BE2C (cell line): ENCODE data around the gene PNLIPRP3. TPM values are rescaled to one million over a fixed set of nuclear protein-coding genes. Genes with fewer than 3 reads are reported as not detected.
"Not testable (repeated sequence)": the region's sequence is repeated elsewhere in the genome, so short reads cannot be mapped to it uniquely, and the experiment has no call there.

ENCODE experiments used
- DNase-seq: peaks from one replicate; pipeline ENCODE4 v3.0.0-alpha.2; 2020
- H3K27me3 ChIP-seq: fragments of 250-450 bp; sonication (Bioruptor Pico); 2 replicates; pipeline ENCODE4 v1.5.1; 2020; ENCODE audit warnings: mild to moderate bottlenecking
- H3K36me3 ChIP-seq: fragments of 250-450 bp; sonication (Bioruptor Pico); 2 replicates; pipeline ENCODE4 v1.5.1; 2020; ENCODE audit warnings: mild to moderate bottlenecking
- H3K4me1 ChIP-seq: fragments of 250-450 bp; sonication (Bioruptor Pico); 2 replicates; pipeline ENCODE4 v1.5.1; 2020
- H3K4me3 ChIP-seq: 2 replicates; pipeline ENCODE4 v1.5.1; 2011; ENCODE audit warnings: low read depth, low read length
- H3K9me3 ChIP-seq: fragments of 250-450 bp; sonication (Bioruptor Pico); 2 replicates; pipeline ENCODE4 v1.5.1; 2020
- CTCF ChIP-seq: IDR thresholded peaks from 2 replicates; pipeline ENCODE4 v1.5.1; 2012; ENCODE audit warnings: mild to moderate bottlenecking, low read depth, low read length
- polyA plus RNA-seq: library from polyadenylated mRNA; unstranded; fragments of >200 nt; gene quantifications from one replicate; pipeline ENCODE4 v1.2.1, GENCODE V29; 2012; ENCODE audit warnings: low read depth, missing spikeins; ENCODE audit not compliant: insufficient read length, insufficient read depth

The PNLIPRP3 gene
- not detected for polyA plus RNA-seq

- Histone ChIP-seq H3K27me3 (no peaks in the 10 kb centered on the region), H3K4me3 (no peak within 1 kb of the TSS), H3K36me3 (no peaks in the 10 kb centered on the region), H3K9me3 (no peaks in the 10 kb centered on the region), H3K4me1 (no peaks in the 10 kb centered on the region)
- DNase-seq = no peak
- TF ChIP-seq CTCF = no peak
These were observed at the start of gene PNLIPRP3 for GRCh38 chr10:116427671-116428070. Gene PNLIPRP3 (plus strand): TSS chr10:116427847. CDS start chr10:116428013, 166 bp downstream.

- no peaks in the 10 kb centered on the region for H3K36me3 ChIP-seq
- H3K9me3 ChIP-seq = no peaks in the 10 kb centered on the region
- DNase-seq = no peak
- H3K4me3 ChIP-seq = no peak overlapping the region
- no peaks in the 10 kb centered on the region for H3K27me3 ChIP-seq
- TF ChIP-seq CTCF = no peak
- no peaks in the 10 kb centered on the region for H3K4me1 ChIP-seq
These were observed 45.4 kb upstream of the PNLIPRP3 start for GRCh38 chr10:116382290-116382689.

GRCh38 chr10:116385311-116385710, 42.3 kb upstream of the PNLIPRP3 start:
- no peaks in the 10 kb centered on the region for H3K36me3 ChIP-seq
- no peak overlapping the region for H3K4me3 ChIP-seq
- no peaks in the 10 kb centered on the region for H3K9me3 ChIP-seq
- no peaks in the 10 kb centered on the region; the same call in 1 of the 2 replicates for H3K27me3 ChIP-seq
- no peak for DNase-seq
- no peak for TF ChIP-seq CTCF
- H3K4me1 ChIP-seq = no peaks in the 10 kb centered on the region

DNA sequence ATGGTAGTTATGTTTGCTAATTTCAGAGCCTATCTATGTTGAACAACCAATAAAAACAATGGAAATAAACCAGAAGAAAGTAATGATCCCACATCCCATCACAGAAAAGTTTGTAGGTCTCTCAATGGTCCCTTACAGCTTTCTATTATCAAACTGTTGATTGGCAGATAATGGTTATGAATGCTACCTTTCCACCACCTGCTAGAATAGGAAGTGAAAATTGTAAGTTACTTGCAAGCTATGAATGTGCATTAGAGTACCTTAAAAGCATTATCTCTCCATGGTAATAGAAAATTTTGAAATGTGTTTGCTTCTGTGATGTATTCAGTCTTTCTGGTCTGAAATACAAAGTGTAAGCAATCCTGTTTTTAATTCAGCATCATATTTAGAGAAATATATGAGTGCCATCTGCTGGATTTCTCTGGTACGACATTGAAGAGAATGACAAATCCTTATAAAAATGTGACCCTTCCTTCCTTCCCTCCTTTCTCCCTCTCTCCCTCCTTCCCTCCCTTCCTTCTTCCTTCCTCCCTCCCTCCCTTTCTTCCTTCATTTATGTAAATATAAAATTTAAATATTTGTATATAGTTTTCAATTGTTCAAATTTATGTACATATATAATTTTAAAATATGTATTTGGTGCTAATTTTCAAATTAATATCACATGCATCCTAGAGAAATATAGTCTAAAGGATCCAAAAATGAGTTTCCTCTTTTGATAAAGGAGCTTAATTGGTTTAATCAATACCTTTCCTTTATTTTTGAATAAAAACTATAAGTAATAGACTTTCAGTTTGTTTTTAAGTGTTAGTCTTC, 41.4 kb upstream of the PNLIPRP3 start:
- H3K27me3 ChIP-seq = no peaks in the 10 kb centered on the region; the same call in 1 of the 2 replicates
- no peak overlapping the region for H3K4me3 ChIP-seq
- peak; percentile 4 for DNase-seq

GRCh38 chr10:116393246-116393831, 34.3 kb upstream of the PNLIPRP3 start:
- H3K4me3 ChIP-seq, H3K4me1 ChIP-seq, H3K36me3 ChIP-seq, H3K27me3 ChIP-seq, H3K9me3 ChIP-seq: not testable (repeated sequence)
- DNase-seq = peak; percentile 8

More for the DNA sequence above, 41.4 kb upstream of the PNLIPRP3 start:
- Histone ChIP-seq H3K9me3 (no peaks in the 10 kb centered on the region), H3K36me3 (no peaks in the 10 kb centered on the region), H3K4me1 (no peaks in the 10 kb centered on the region)
- TF ChIP-seq CTCF = peak; percentile 48

- Histone ChIP-seq H3K9me3 (no peaks in the 10 kb centered on the region), H3K4me3 (no peak overlapping the region), H3K36me3 (no peaks in the 10 kb centered on the region), H3K4me1 (no peaks in the 10 kb centered on the region), H3K27me3 (no peaks in the 10 kb centered on the region)
- no peak for DNase-seq
- no peak for TF ChIP-seq CTCF
These were observed 32.2 kb upstream of the PNLIPRP3 start for GRCh38 chr10:116395223-116395985.
